Esophagus squamous epithelium (tissue), 5 donors: ENCODE data around the gene RETREG3. TPM values are rescaled to one million over a fixed set of nuclear protein-coding genes. Genes with fewer than 3 reads are reported as not detected.
A peak's percentile ranks its signal among the peaks of the same experiment; 100 is the strongest.

ENCODE experiments used
- DNase-seq: peaks from one replicate; lab custom pipeline; 2025; lab: John Stamatoyannopoulos, UW
- H3K27ac ChIP-seq, 4 donors: fragments of 200-600 bp; sonication (generic); one replicate each; pipeline ENCODE4 v1.5.1; 2016 to 2019; ENCODE audit warnings: mild to moderate bottlenecking in 1 of 4
- H3K27me3 ChIP-seq, 4 donors: fragments of 200-600 bp; sonication (generic); 1 replicate in 3 of 4; 2 replicates in 1 of 4; pipeline versions ENCODE4 v1.5.1 to v1.6.0; 2017 to 2021; ENCODE audit warnings: antibody characterized with exemption in 1 of 4
- H3K36me3 ChIP-seq, 3 donors: fragments of 200-600 bp; sonication (generic); one replicate each; pipeline ENCODE4 v1.5.1; 2016 to 2019
- H3K4me1 ChIP-seq, 3 donors: fragments of 200-600 bp; sonication (generic); one replicate each; pipeline ENCODE4 v1.5.1; 2017 to 2019
- H3K4me3 ChIP-seq, 4 donors: fragments of 200-600 bp; sonication (generic); 1 replicate in 3 of 4; 2 replicates in 1 of 4; pipeline ENCODE4 v1.5.1; 2016 to 2019; ENCODE audit warnings: mild to moderate bottlenecking in 2 of 4, moderate library complexity in 1 of 4
- H3K9me3 ChIP-seq, 3 donors: fragments of 200-600 bp; sonication (generic); one replicate each; pipeline ENCODE4 v1.5.1; 2016 to 2019
- CTCF ChIP-seq, 6 experiments: fragments of 450-650 bp in 4 of 6; fragments of 200-600 bp in 2 of 6; sonication (generic) in 2 of 6; IDR thresholded peaks; one replicate each; pipeline ENCODE4 v1.5.1; 2016 to 2019; ENCODE audit warnings: antibody characterized with exemption in 6 of 6, mild to moderate bottlenecking in 4 of 6, moderate library complexity in 4 of 6
- POLR2A ChIP-seq, 4 donors: fragments of 450-650 bp; IDR thresholded peaks; one replicate each; pipeline ENCODE4 v1.6.1; 2017; ENCODE audit warnings: antibody characterized with exemption in 4 of 4, mild to moderate bottlenecking in 4 of 4, moderate library complexity in 3 of 4
- WGBS, 2 donors: methylation state at CpG; one replicate each; pipeline ENCODE4 v1.1.5; 2018; 5-methylcytosine and 5-hydroxymethylcytosine counted together
- intact Hi-C: fragments of 100-400 bp; cut with DNase I; formaldehyde crosslinking; loops from one replicate; pipeline ENCODE4 v1.15.0; 2022
- total RNA-seq, 4 donors: library from RNA; depleted of rRNA; stranded (reverse); fragments of >200 nt; gene quantifications; one replicate each; pipeline ENCODE4 v1.1.0, GENCODE V29; 2016
- donor health status: DM: yes; HTN: yes; CAD: no.

The RETREG3 gene
- total RNA-seq = 10 to 100 TPM; 35.7 to 59.6 (median 53.0) TPM

- TF ChIP-seq CTCF (IDR thresholded peaks at IDR 0.05) (peak in 5 of 6 experiments; percentile 17 to 58 (median 43)), POLR2A (IDR thresholded peaks at IDR 0.05) (peak in 3 of 4 donors; percentile 66 to 90 (median 85))
- Histone ChIP-seq H3K4me3 (peak within 1 kb of the TSS; percentile 72 to 93 (median 84)), H3K36me3 (peaks cover under 1 to 30% (median 13%) of the 10 kb centered on the region in 3 donors), H3K27ac (peak within 1 kb of the TSS; percentile 91 to 97 (median 94)), H3K4me1 (peaks cover 15 to 61% (median 32%) of the 10 kb centered on the region in 3 donors), H3K9me3 (no peaks in the 10 kb centered on the region), H3K27me3 (no peaks in the 10 kb centered on the region)
- DNase-seq = peak; percentile 88
- WGBS, 2 donors = 0% methylated on average over 6 to 13 of the region's 66 CpGs
- intact Hi-C loops = no loop called here
These were observed at the start of gene RETREG3, which contains the start of gene TUBG1 for GRCh38 chr17:42609182-42609813. RETREG3 (minus strand) TSS chr17:42609374; CDS start chr17:42609324, 50 bp downstream. TUBG1 (plus strand) TSS chr17:42609683; CDS start chr17:42609738, 55 bp downstream.

GRCh38 chr17:42657824-42658588 is 48.8 kb upstream of the RETREG3 start:
- Histone ChIP-seq H3K27me3 (no peaks in the 10 kb centered on the region), H3K27ac (no peak overlapping the region), H3K4me1 (peaks cover 16 to 54% (median 23%) of the 10 kb centered on the region in 3 donors), H3K9me3 (no peaks in the 10 kb centered on the region), H3K36me3 (peaks cover 0 to 18% (median 0%) of the 10 kb centered on the region in 3 donors), H3K4me3 (no peak overlapping the region)
- intact Hi-C loops = no loop called here
- no peak for DNase-seq
- TF ChIP-seq CTCF (IDR thresholded peaks at IDR 0.05) (no peak), POLR2A (IDR thresholded peaks at IDR 0.05) (no peak)
- WGBS, 2 donors = 77 to 86% methylated on average over 9 of the region's 9 CpGs

- WGBS, 2 donors = 68 to 85% methylated on average over 2 of the region's 2 CpGs
These were observed 46.4 kb upstream of the RETREG3 start for GRCh38 chr17:42655528-42655927.

GRCh38 chr17:42653179-42654124 is 44.3 kb upstream of the RETREG3 start:
- WGBS, 2 donors = 30 to 39% methylated on average over 28 to 33 of the region's 42 CpGs
- Histone ChIP-seq H3K9me3 (no peaks in the 10 kb centered on the region), H3K4me3 (peak overlapping the region; percentile 15 to 58 (median 41)), H3K27me3 (no peaks in the 10 kb centered on the region), H3K36me3 (no peaks in the 10 kb centered on the region), H3K27ac (peak overlapping the region; percentile 75 to 87 (median 81)), H3K4me1 (peaks cover 10 to 25% (median 11%) of the 10 kb centered on the region in 3 donors)
- no peak for DNase-seq
- intact Hi-C loops = no loop called here
- no peak for TF ChIP-seq POLR2A (IDR thresholded peaks at IDR 0.05)
- TF ChIP-seq CTCF (IDR thresholded peaks at IDR 0.05) = no peak

More at GRCh38 chr17:42655528-42655927, 46.4 kb upstream of the RETREG3 start:
- Histone ChIP-seq H3K27me3 (no peaks in the 10 kb centered on the region), H3K27ac (peak overlapping the region in 1 of 4 donors; percentile 55), H3K9me3 (no peaks in the 10 kb centered on the region), H3K4me1 (peaks cover 16 to 44% (median 19%) of the 10 kb centered on the region in 3 donors), H3K4me3 (no peak overlapping the region), H3K36me3 (no peaks in the 10 kb centered on the region)
- intact Hi-C loops = no loop called here
- TF ChIP-seq CTCF (IDR thresholded peaks at IDR 0.05) (no peak), POLR2A (IDR thresholded peaks at IDR 0.05) (no peak)
- DNase-seq = no peak
